HPDE6-E6E7 (cell line): ENCODE results near the gene PWWP3B.
"Not testable (repeated sequence)": the region's sequence is repeated elsewhere in the genome, so short reads cannot be mapped to it uniquely, and the experiment has no call there.

ENCODE experiments used
- DNase-seq: peaks from one replicate; pipeline ENCODE4 v3.0.0; 2011; ENCODE audit warnings: missing footprints; ENCODE audit errors: extremely low spot score

Gene PWWP3B

GRCh38 chrX:106168107-106168506, at the start of gene PWWP3B:
TSS of gene PWWP3B (plus strand) at chrX:106168305. CDS start at chrX:106205433, 37,128 bp downstream.
- peak; percentile 26 for DNase-seq

- DNase-seq, result no peak
These were observed 29.1 kb upstream of the PWWP3B start for GRCh38 chrX:106139048-106139447.

- no peak for DNase-seq
These were observed 23.1 kb upstream of the PWWP3B start for GRCh38 chrX:106144755-106145639.

GRCh38 chrX:106150701-106151100, 17.4 kb upstream of the PWWP3B start:
- no peak for DNase-seq

GRCh38 chrX:106159861-106160282, 8.2 kb upstream of the PWWP3B start:
- no peak for DNase-seq

- no peak for DNase-seq
These were observed 2.2 kb downstream of the PWWP3B start for GRCh38 chrX:106170318-106170717.

GRCh38 chrX:106171293-106171820, 3.3 kb downstream of the PWWP3B start:
- no peak for DNase-seq

- DNase-seq, result no peak
These were observed 9.2 kb downstream of the PWWP3B start for GRCh38 chrX:106177106-106177981.

- DNase-seq, result no peak
These were observed 9.8 kb downstream of the PWWP3B start for GRCh38 chrX:106177982-106178321.

GRCh38 chrX:106178826-106179225, 10.7 kb downstream of the PWWP3B start:
- no peak for DNase-seq

- not testable (repeated sequence) for DNase-seq
These were observed 15.6 kb downstream of the PWWP3B start for GRCh38 chrX:106183685-106184084.

- DNase-seq, result no peak
These were observed 33.5 kb downstream of the PWWP3B start for GRCh38 chrX:106201502-106202178.

- DNase-seq, result no peak
These were observed 35.2 kb downstream of the PWWP3B start for GRCh38 chrX:106203315-106203714.

GRCh38 chrX:106208154-106208553, 40.0 kb downstream of the PWWP3B start:
- DNase-seq, result no peak
